Measurements from ENCODE around the gene STH.

STH gene

DNA sequence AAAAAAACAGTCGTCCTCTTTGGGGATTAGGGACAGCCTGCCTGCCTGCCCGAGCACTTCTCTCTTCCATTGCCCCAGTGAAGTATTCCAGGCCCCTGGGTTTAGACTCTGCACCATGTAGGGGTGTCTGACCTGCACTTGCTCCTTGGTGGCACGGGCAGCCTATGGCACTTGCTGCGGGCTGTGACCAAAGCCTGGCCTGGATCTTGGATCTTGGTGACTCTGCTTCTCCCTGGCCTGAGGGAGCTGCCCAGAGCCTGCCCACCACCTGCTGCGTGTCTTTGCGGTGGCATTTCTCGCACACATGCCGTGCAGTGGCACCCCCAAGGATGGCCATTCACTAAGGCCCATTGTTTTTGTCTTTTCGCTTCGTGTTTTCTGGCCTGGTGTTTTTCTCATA is 6.1 kb upstream of the STH start:
- no peak overlapping the region for H4K91ac ChIP-seq (ENCODE audit: low read depth, low read length)
- no peak overlapping the region for H3K18ac ChIP-seq (ENCODE audit: low read length)
- no peaks in the 10 kb centered on the region for H3K79me2 ChIP-seq (ENCODE audit: control insufficient read depth, insufficient read depth, low read length, poor library complexity)
- no CpG with 5 or more reads among the region's 10 CpGs for WGBS (ENCODE audit: extremely low coverage, insufficient coverage, insufficient read length)
- H3K4ac ChIP-seq (ENCODE audit: low read depth, low read length): no peak overlapping the region
- no peak overlapping the region for H2BK120ac ChIP-seq (ENCODE audit: insufficient read depth, low read length, poor library complexity)
- H2AK5ac ChIP-seq (ENCODE audit: low read length): no peak overlapping the region
- H2AFZ ChIP-seq (ENCODE audit: insufficient read depth, low read length, poor library complexity): no peak overlapping the region
- H3K4me1 ChIP-seq (ENCODE audit: control insufficient read depth in 1 of 2, insufficient read depth in 2 of 2, low read length in 2 of 2): no peaks in the 10 kb centered on the region
- no peak overlapping the region for H2BK5ac ChIP-seq (ENCODE audit: low read depth, low read length, poor library complexity)
- H4K12ac ChIP-seq (ENCODE audit: low read depth, low read length): no peak overlapping the region
- H3K14ac ChIP-seq (ENCODE audit: low read length): no peak overlapping the region
- H3K4me2 ChIP-seq (ENCODE audit: low read length): no peak overlapping the region
- H3K27me3 ChIP-seq (ENCODE audit: insufficient read depth, low read length): no peaks in the 10 kb centered on the region
- no peak overlapping the region for H3K23ac ChIP-seq (ENCODE audit: low read length)
- H3K79me1 ChIP-seq (ENCODE audit: low read length): no peaks in the 10 kb centered on the region
- H3K9me3 ChIP-seq (ENCODE audit: insufficient read depth, low read depth, low read length): peaks cover 2% of the 10 kb centered on the region
- H3K9ac ChIP-seq (ENCODE audit: low read length): no peak overlapping the region
- H3K27ac ChIP-seq (ENCODE audit: low read depth, low read length): no peak overlapping the region
- no peak overlapping the region for H4K8ac ChIP-seq (ENCODE audit: low read depth, low read length)
- DNase-seq: no peak
- no peak overlapping the region for H3K4me3 ChIP-seq (ENCODE audit: low read depth, low read length)
- no peaks in the 10 kb centered on the region for H3K36me3 ChIP-seq (ENCODE audit: control insufficient read depth in 1 of 2, insufficient read depth in 2 of 2, low read length in 2 of 2)
- H2BK12ac ChIP-seq (ENCODE audit: low read length): no peak overlapping the region

DNA sequence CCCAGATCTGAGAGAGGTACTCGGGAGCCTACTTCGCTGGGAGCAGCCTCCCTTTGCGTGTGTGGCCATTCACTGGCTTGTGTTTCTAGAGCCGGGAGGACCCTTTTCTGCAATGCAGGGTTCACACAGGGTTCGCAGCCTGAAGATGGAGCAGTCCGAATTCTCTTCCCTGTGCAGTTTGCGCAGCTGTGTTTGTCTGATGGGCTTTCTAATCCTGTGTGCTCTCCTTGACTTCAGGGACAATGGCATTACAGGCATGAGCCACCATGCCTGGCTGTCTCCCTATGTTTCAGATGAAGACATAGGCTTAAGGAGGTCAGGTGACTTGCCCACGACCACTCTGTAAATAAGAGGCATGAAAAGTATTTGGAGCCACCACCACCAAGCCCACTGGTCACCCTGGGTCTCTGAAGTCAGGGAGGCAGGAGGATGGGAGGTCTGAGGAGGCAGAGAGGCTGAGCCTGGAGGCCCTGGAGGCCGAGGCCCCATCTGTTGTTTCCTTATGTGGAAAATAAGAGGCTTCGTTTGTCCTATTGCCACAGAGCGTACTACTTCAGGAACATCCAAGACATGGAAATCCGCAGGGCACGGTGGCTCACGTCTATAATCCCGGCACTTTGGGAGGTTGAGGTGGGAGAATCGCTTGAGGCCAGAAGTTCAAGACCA is 5.0 kb upstream of the STH start:
- no CpG with 5 or more reads among the region's 16 CpGs for WGBS (ENCODE audit: extremely low coverage, insufficient coverage, insufficient read length)
- H3K18ac ChIP-seq (ENCODE audit: low read length): no peak overlapping the region

DNA sequence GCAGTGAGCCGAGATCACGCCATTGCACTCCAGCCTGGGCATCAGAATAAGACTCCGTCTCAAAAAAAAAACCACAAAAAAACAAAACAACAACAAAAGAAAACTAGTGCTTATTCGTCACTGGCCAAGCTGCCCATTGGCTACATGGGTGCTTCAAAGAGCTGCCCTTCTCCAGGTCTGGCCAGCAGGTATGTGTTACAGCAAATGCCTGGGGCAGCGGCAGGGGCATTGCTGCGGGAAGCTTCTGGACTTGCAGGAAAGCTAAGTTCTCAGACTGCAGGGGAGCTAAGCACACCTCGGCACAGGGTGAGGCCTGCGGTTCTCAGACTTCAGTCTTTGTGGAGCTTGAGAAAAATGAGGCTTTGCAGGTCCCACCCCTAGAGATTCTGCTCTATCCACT is 4.1 kb upstream of the STH start:
- no peaks in the 10 kb centered on the region for H3K79me2 ChIP-seq (ENCODE audit: control insufficient read depth, insufficient read depth, low read length, poor library complexity)
- no peak overlapping the region for H2AK5ac ChIP-seq (ENCODE audit: low read length)
- no peak overlapping the region for H3K23ac ChIP-seq (ENCODE audit: low read length)
- H3K79me1 ChIP-seq (ENCODE audit: low read length): no peaks in the 10 kb centered on the region
- no peak overlapping the region for H4K91ac ChIP-seq (ENCODE audit: low read depth, low read length)
- no peaks in the 10 kb centered on the region for H3K9me3 ChIP-seq (ENCODE audit: insufficient read depth, low read depth, low read length)
- DNase-seq: peak; percentile 65 to 72
- H3K14ac ChIP-seq (ENCODE audit: low read length): no peak overlapping the region
- no peak overlapping the region for H2AFZ ChIP-seq (ENCODE audit: insufficient read depth, low read length, poor library complexity)
- no peak overlapping the region for H3K4ac ChIP-seq (ENCODE audit: low read depth, low read length)
- H3K4me2 ChIP-seq (ENCODE audit: low read length): no peak overlapping the region
- no peaks in the 10 kb centered on the region for H3K36me3 ChIP-seq (ENCODE audit: control insufficient read depth in 1 of 2, insufficient read depth in 2 of 2, low read length in 2 of 2)
- no peaks in the 10 kb centered on the region for H3K27me3 ChIP-seq (ENCODE audit: insufficient read depth, low read length)
- no peak overlapping the region for H2BK12ac ChIP-seq (ENCODE audit: low read length)
- WGBS (ENCODE audit: extremely low coverage, insufficient coverage, insufficient read length): no CpG with 5 or more reads among the region's 8 CpGs
- no peak overlapping the region for H4K8ac ChIP-seq (ENCODE audit: low read depth, low read length)
- H3K27ac ChIP-seq (ENCODE audit: low read depth, low read length): no peak overlapping the region
- H2BK5ac ChIP-seq (ENCODE audit: low read depth, low read length, poor library complexity): no peak overlapping the region
- no peak overlapping the region for H3K18ac ChIP-seq (ENCODE audit: low read length)
- no peaks in the 10 kb centered on the region for H3K4me1 ChIP-seq (ENCODE audit: control insufficient read depth in 1 of 2, insufficient read depth in 2 of 2, low read length in 2 of 2)
- no peak overlapping the region for H4K12ac ChIP-seq (ENCODE audit: low read depth, low read length)
- H2BK120ac ChIP-seq (ENCODE audit: insufficient read depth, low read length, poor library complexity): no peak overlapping the region
- no peak overlapping the region for H3K9ac ChIP-seq (ENCODE audit: low read length)
- H3K4me3 ChIP-seq (ENCODE audit: low read depth, low read length): no peak overlapping the region

More for the DNA sequence above, 5.0 kb upstream of the STH start:
- H3K79me2 ChIP-seq (ENCODE audit: control insufficient read depth, insufficient read depth, low read length, poor library complexity): no peaks in the 10 kb centered on the region
- no peaks in the 10 kb centered on the region for H3K36me3 ChIP-seq (ENCODE audit: control insufficient read depth in 1 of 2, insufficient read depth in 2 of 2, low read length in 2 of 2)
- H3K4me2 ChIP-seq (ENCODE audit: low read length): no peak overlapping the region
- H4K8ac ChIP-seq (ENCODE audit: low read depth, low read length): no peak overlapping the region
- no peak overlapping the region for H3K14ac ChIP-seq (ENCODE audit: low read length)
- H3K4me1 ChIP-seq (ENCODE audit: control insufficient read depth in 1 of 2, insufficient read depth in 2 of 2, low read length in 2 of 2): no peaks in the 10 kb centered on the region
- H3K9me3 ChIP-seq (ENCODE audit: insufficient read depth, low read depth, low read length): no peaks in the 10 kb centered on the region
- no peak overlapping the region for H2BK12ac ChIP-seq (ENCODE audit: low read length)
- H3K4ac ChIP-seq (ENCODE audit: low read depth, low read length): no peak overlapping the region
- H3K79me1 ChIP-seq (ENCODE audit: low read length): no peaks in the 10 kb centered on the region
- no peak overlapping the region for H4K91ac ChIP-seq (ENCODE audit: low read depth, low read length)
- H3K27me3 ChIP-seq (ENCODE audit: insufficient read depth, low read length): no peaks in the 10 kb centered on the region
- no peak overlapping the region for H2BK120ac ChIP-seq (ENCODE audit: insufficient read depth, low read length, poor library complexity)
- no peak overlapping the region for H2AK5ac ChIP-seq (ENCODE audit: low read length)
- no peak overlapping the region for H3K27ac ChIP-seq (ENCODE audit: low read depth, low read length)
- H3K4me3 ChIP-seq (ENCODE audit: low read depth, low read length): no peak overlapping the region
- no peak overlapping the region for H2AFZ ChIP-seq (ENCODE audit: insufficient read depth, low read length, poor library complexity)
- H3K9ac ChIP-seq (ENCODE audit: low read length): no peak overlapping the region
- H4K12ac ChIP-seq (ENCODE audit: low read depth, low read length): no peak overlapping the region
- no peak overlapping the region for H2BK5ac ChIP-seq (ENCODE audit: low read depth, low read length, poor library complexity)
- H3K23ac ChIP-seq (ENCODE audit: low read length): no peak overlapping the region
- no peak for DNase-seq

DNA sequence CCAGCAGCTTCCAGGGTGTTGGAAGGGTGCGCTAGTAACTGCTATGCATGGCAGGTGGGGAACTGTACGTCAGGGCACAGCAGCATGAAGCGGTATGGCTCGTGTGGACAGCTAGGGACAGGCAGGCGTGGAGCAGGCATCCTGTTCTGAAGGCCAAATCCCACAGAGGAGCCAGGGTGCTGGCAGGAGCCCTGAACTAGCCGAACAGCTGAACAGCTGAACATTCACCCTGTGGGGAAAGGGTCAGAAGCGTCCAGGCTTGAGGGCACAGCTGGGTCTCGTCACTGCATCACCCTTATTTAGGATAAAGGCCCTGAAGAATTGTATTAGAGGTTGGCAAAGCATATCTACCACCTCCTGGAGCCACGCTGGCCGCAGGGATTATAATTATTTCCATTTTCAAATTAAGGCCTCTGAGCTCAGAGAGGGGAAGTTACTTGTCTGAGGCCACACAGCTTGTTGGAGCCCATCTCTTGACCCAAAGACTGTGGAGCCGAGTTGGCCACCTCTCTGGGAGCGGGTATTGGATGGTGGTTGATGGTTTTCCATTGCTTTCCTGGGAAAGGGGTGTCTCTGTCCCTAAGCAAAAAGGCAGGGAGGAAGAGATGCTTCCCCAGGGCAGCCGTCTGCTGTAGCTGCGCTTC is 3.3 kb upstream of the STH start:
- no peaks in the 10 kb centered on the region for H3K36me3 ChIP-seq (ENCODE audit: control insufficient read depth in 1 of 2, insufficient read depth in 2 of 2, low read length in 2 of 2)
- no peak overlapping the region for H2BK120ac ChIP-seq (ENCODE audit: insufficient read depth, low read length, poor library complexity)
- no peak overlapping the region for H3K9ac ChIP-seq (ENCODE audit: low read length)
- no peak overlapping the region for H3K27ac ChIP-seq (ENCODE audit: low read depth, low read length)
- no peak overlapping the region for H3K4me3 ChIP-seq (ENCODE audit: low read depth, low read length)
- H2AK5ac ChIP-seq (ENCODE audit: low read length): no peak overlapping the region
- H4K91ac ChIP-seq (ENCODE audit: low read depth, low read length): no peak overlapping the region
- no peak overlapping the region for H2BK5ac ChIP-seq (ENCODE audit: low read depth, low read length, poor library complexity)
- no peak overlapping the region for H3K14ac ChIP-seq (ENCODE audit: low read length)
- no peak overlapping the region for H4K8ac ChIP-seq (ENCODE audit: low read depth, low read length)
- H3K4me2 ChIP-seq (ENCODE audit: low read length): no peak overlapping the region
- no peak overlapping the region for H3K23ac ChIP-seq (ENCODE audit: low read length)
- no peaks in the 10 kb centered on the region for H3K79me1 ChIP-seq (ENCODE audit: low read length)
- H4K12ac ChIP-seq (ENCODE audit: low read depth, low read length): no peak overlapping the region
- WGBS (ENCODE audit: extremely low coverage, insufficient coverage, insufficient read length): no CpG with 5 or more reads among the region's 14 CpGs
- no peak overlapping the region for H3K4ac ChIP-seq (ENCODE audit: low read depth, low read length)
- H3K4me1 ChIP-seq (ENCODE audit: control insufficient read depth in 1 of 2, insufficient read depth in 2 of 2, low read length in 2 of 2): no peaks in the 10 kb centered on the region
- no peak overlapping the region for H2AFZ ChIP-seq (ENCODE audit: insufficient read depth, low read length, poor library complexity)
- peak; percentile 33 to 40 for DNase-seq
- no peaks in the 10 kb centered on the region for H3K9me3 ChIP-seq (ENCODE audit: insufficient read depth, low read depth, low read length)
- no peaks in the 10 kb centered on the region for H3K79me2 ChIP-seq (ENCODE audit: control insufficient read depth, insufficient read depth, low read length, poor library complexity)
- no peaks in the 10 kb centered on the region for H3K27me3 ChIP-seq (ENCODE audit: insufficient read depth, low read length)
- H3K18ac ChIP-seq (ENCODE audit: low read length): no peak overlapping the region
- no peak overlapping the region for H2BK12ac ChIP-seq (ENCODE audit: low read length)
